OCI-LY3 (cell line): ENCODE results near the gene PLCH2.

Experiments used
- EZH2phosphoT487 ChIP-seq: fragments of 200-600 bp; shearing (Covaris generic); IDR thresholded peaks from 2 replicates; pipeline ENCODE4 v1.6.1; 2018; ENCODE audit warnings: antibody characterized with exemption, mixed run types, low read depth
- TF ChIP-seq, protein P1 (sequence below): fragments of 200-600, 300-600 bp; sonication (generic); IDR thresholded peaks from 2 replicates; pipeline ENCODE4 v1.5.1; 2014; ENCODE audit warnings: antibody characterized with exemption, low read length, low read depth

- no peak for TF ChIP-seq EZH2phosphoT487
- TF ChIP-seq, protein P1, sequence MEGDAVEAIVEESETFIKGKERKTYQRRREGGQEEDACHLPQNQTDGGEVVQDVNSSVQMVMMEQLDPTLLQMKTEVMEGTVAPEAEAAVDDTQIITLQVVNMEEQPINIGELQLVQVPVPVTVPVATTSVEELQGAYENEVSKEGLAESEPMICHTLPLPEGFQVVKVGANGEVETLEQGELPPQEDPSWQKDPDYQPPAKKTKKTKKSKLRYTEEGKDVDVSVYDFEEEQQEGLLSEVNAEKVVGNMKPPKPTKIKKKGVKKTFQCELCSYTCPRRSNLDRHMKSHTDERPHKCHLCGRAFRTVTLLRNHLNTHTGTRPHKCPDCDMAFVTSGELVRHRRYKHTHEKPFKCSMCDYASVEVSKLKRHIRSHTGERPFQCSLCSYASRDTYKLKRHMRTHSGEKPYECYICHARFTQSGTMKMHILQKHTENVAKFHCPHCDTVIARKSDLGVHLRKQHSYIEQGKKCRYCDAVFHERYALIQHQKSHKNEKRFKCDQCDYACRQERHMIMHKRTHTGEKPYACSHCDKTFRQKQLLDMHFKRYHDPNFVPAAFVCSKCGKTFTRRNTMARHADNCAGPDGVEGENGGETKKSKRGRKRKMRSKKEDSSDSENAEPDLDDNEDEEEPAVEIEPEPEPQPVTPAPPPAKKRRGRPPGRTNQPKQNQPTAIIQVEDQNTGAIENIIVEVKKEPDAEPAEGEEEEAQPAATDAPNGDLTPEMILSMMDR: no peak
These were observed 4.9 kb downstream of the PLCH2 start for GRCh38 chr1:2480986-2481364.
